ENCODE data around the gene ELL.

The ELL gene

GRCh38 chr19:18487576-18488402 is 34.1 kb downstream of the ELL start:
- DNase-seq: no peak

GRCh38 chr19:18486746-18487145 is 35.1 kb downstream of the ELL start:
- no peak for DNase-seq

- DNase-seq: no peak
These were observed 36.9 kb downstream of the ELL start for GRCh38 chr19:18484992-18485391.

GRCh38 chr19:18483119-18483890 is 38.6 kb downstream of the ELL start:
- DNase-seq: no peak

GRCh38 chr19:18481505-18482222 is 40.2 kb downstream of the ELL start:
- DNase-seq: no peak

GRCh38 chr19:18480006-18480691 is 41.7 kb downstream of the ELL start:
- no peak for DNase-seq

- no peak for DNase-seq
These were observed 43.1 kb downstream of the ELL start for GRCh38 chr19:18478545-18479311.

GRCh38 chr19:18477974-18478373 is 43.9 kb downstream of the ELL start:
- no peak for DNase-seq

GRCh38 chr19:18477042-18477779 is 44.7 kb downstream of the ELL start:
- DNase-seq: no peak

GRCh38 chr19:18476507-18477041 is 45.3 kb downstream of the ELL start:
- no peak for DNase-seq

GRCh38 chr19:18475762-18476331 is 46.0 kb downstream of the ELL start:
- no peak for DNase-seq

- DNase-seq: no peak
These were observed 46.8 kb downstream of the ELL start for GRCh38 chr19:18475004-18475453.

GRCh38 chr19:18474366-18474887 is 47.4 kb downstream of the ELL start:
- no peak for DNase-seq

- DNase-seq: no peak
These were observed 48.2 kb downstream of the ELL start for GRCh38 chr19:18473706-18474087.

GRCh38 chr19:18473003-18473705 is 48.7 kb downstream of the ELL start:
- no peak for DNase-seq

GRCh38 chr19:18470787-18471186 is 51.1 kb downstream of the ELL start:
- DNase-seq: no peak

GRCh38 chr19:18469069-18469846 is 52.6 kb downstream of the ELL start:
- peak in 1 of 2 experiments; percentile 1 for DNase-seq

- no peak for DNase-seq
These were observed 53.4 kb downstream of the ELL start for GRCh38 chr19:18468517-18468916.

GRCh38 chr19:18467978-18468377 is 53.9 kb downstream of the ELL start:
- DNase-seq: no peak
